Gastrocnemius medialis (tissue), 4 donors: ENCODE results near the gene BTG3. TPM values are rescaled to one million over a fixed set of nuclear protein-coding genes. Genes with fewer than 3 reads are reported as not detected.

Experiments used
- ATAC-seq, 2 donors: fragments of 150-250 bp; one replicate each; pipeline ENCODE4 v1.9.1; 2016
- DNase-seq, 2 donors: peaks; one replicate each; pipeline ENCODE4 v3.0.0-alpha.2; 2019
- H3K27ac ChIP-seq, 4 donors: fragments of 200-600 bp; sonication (generic); 1 replicate in 1 of 4; 2 replicates in 3 of 4; pipeline ENCODE4 v1.5.1; 2016 to 2018; ENCODE audit warnings: mild to moderate bottlenecking in 2 of 4, moderate library complexity in 1 of 4
- H3K27me3 ChIP-seq, 3 donors: fragments of 200-600 bp; sonication (generic) in 2 of 3; 1 replicate in 1 of 3; 2 replicates in 2 of 3; pipeline versions ENCODE4 v1.5.1 to v1.6.0; 2016 to 2019; ENCODE audit warnings: mild to moderate bottlenecking in 1 of 3, moderate library complexity in 1 of 3
- H3K36me3 ChIP-seq, 2 donors: fragments of 200-600 bp; sonication (generic) in 1 of 2; one replicate each; pipeline ENCODE4 v1.5.1; 2017 to 2018
- H3K4me1 ChIP-seq, 2 donors: fragments of 200-600 bp; sonication (generic) in 1 of 2; one replicate each; pipeline ENCODE4 v1.5.1; 2016 to 2017; ENCODE audit warnings: mild to moderate bottlenecking in 2 of 2
- H3K4me3 ChIP-seq, 4 donors: fragments of 200-600 bp; sonication (generic) in 3 of 4; 1 replicate in 1 of 4; 2 replicates in 3 of 4; pipeline ENCODE4 v1.5.1; 2016 to 2019; ENCODE audit warnings: mild to moderate bottlenecking in 2 of 4
- H3K9me3 ChIP-seq, 3 donors: fragments of 200-600 bp; sonication (generic) in 2 of 3; 1 replicate in 1 of 3; 2 replicates in 2 of 3; pipeline ENCODE4 v1.5.1; 2016 to 2019
- CTCF ChIP-seq, 5 experiments: fragments of 450-650 bp in 3 of 5; fragments of 200-600 bp in 2 of 5; sonication (generic) in 2 of 5; IDR thresholded peaks in 4 of 5; conservative IDR thresholded peaks in 1 of 5; 1 replicate in 4 of 5; 2 replicates in 1 of 5; pipeline ENCODE4 v1.5.1; 2016 to 2019; ENCODE audit warnings: antibody characterized with exemption in 5 of 5, mild to moderate bottlenecking in 3 of 5, moderate library complexity in 3 of 5
- POLR2A ChIP-seq, 2 donors: fragments of 450-650 bp; IDR thresholded peaks; one replicate each; pipeline ENCODE4 v1.6.1; 2017; ENCODE audit warnings: antibody characterized with exemption in 2 of 2, mild to moderate bottlenecking in 2 of 2, moderate library complexity in 2 of 2
- in situ Hi-C, 4 donors: fragments of 200-750 bp; cut with MboI; loops; one replicate each; pipeline versions ENCODE4 v1.15.0 to v1.8.0; 2017; ENCODE audit warnings: low sequenced_read_pairs in 4 of 4
- intact Hi-C: fragments of 100-400 bp; cut with DNase I; formaldehyde crosslinking; loops from one replicate; pipeline ENCODE4 v1.15.1; 2023; ENCODE audit warnings: low total_unique reads
- total RNA-seq, 4 donors: library from RNA; depleted of rRNA; stranded (reverse); fragments of >200 nt; gene quantifications; one replicate each; pipeline versions ENCODE4 v1.1.0 to v1.2.3, GENCODE V29; 2016

BTG3 gene
- 1 to 10 TPM; 1.8 to 4.0 (median 3.1) TPM for total RNA-seq

GRCh38 chr21:17612565-17613241 is at the start of gene BTG3:
Gene BTG3 (minus strand): TSS chr21:17612901. CDS start chr21:17609144, 3,757 bp downstream.
- no peaks in the 10 kb centered on the region for H3K36me3 ChIP-seq
- peaks cover 8 to 26% (median 11%) of the 10 kb centered on the region in 3 donors for H3K27me3 ChIP-seq
- H3K9me3 ChIP-seq = no peaks in the 10 kb centered on the region
- peak within 1 kb of the TSS; percentile 70 to 84 (median 80) for H3K27ac ChIP-seq
- DNase-seq = peak in 1 of 2 donors; percentile 40
- peaks cover 0 to 9% of the 10 kb centered on the region in 2 donors for H3K4me1 ChIP-seq
- TF ChIP-seq POLR2A (IDR thresholded peaks at IDR 0.05) (peak; percentile 72 to 88), CTCF (IDR thresholded peaks at IDR 0.05 in 4 of 5, conservative IDR thresholded peaks at IDR 0.05 in 1 of 5) (no peak)
- ATAC-seq = peak; percentile 61 to 66
- in situ Hi-C loops = no loop called here
- intact Hi-C loops = loop anchor here (10.0 kb wide), 1 partner anchor 312 kb away; no protein-coding TSS in a partner anchor
- peak within 1 kb of the TSS; percentile 62 to 71 (median 67) for H3K4me3 ChIP-seq

GRCh38 chr21:17660862-17661261 is 48.2 kb upstream of the BTG3 start:
- in situ Hi-C loops (no loop called here), intact Hi-C loops (no loop called here)
- no peaks in the 10 kb centered on the region for H3K36me3 ChIP-seq
- ATAC-seq (no peak), DNase-seq (no peak)
- H3K27ac ChIP-seq = no peak overlapping the region
- TF ChIP-seq POLR2A (IDR thresholded peaks at IDR 0.05) (no peak), CTCF (IDR thresholded peaks at IDR 0.05 in 4 of 5, conservative IDR thresholded peaks at IDR 0.05 in 1 of 5) (no peak)
- H3K9me3 ChIP-seq = no peaks in the 10 kb centered on the region
- H3K4me3 ChIP-seq = no peak overlapping the region
- H3K27me3 ChIP-seq = no peaks in the 10 kb centered on the region
- no peaks in the 10 kb centered on the region for H3K4me1 ChIP-seq

GRCh38 chr21:17660452-17660851 is 47.8 kb upstream of the BTG3 start:
- Histone ChIP-seq H3K27me3 (no peaks in the 10 kb centered on the region), H3K36me3 (no peaks in the 10 kb centered on the region), H3K4me3 (no peak overlapping the region), H3K9me3 (no peaks in the 10 kb centered on the region), H3K4me1 (no peaks in the 10 kb centered on the region), H3K27ac (no peak overlapping the region)
- no peak for TF ChIP-seq CTCF (IDR thresholded peaks at IDR 0.05 in 4 of 5, conservative IDR thresholded peaks at IDR 0.05 in 1 of 5)
- TF ChIP-seq POLR2A (IDR thresholded peaks at IDR 0.05) = no peak
- ATAC-seq (no peak), DNase-seq (no peak)
- intact Hi-C loops = no loop called here
- in situ Hi-C loops = no loop called here

GRCh38 chr21:17658931-17659330 is 46.2 kb upstream of the BTG3 start:
- TF ChIP-seq POLR2A (IDR thresholded peaks at IDR 0.05) (no peak), CTCF (IDR thresholded peaks at IDR 0.05 in 4 of 5, conservative IDR thresholded peaks at IDR 0.05 in 1 of 5) (no peak)
- Histone ChIP-seq H3K27me3 (no peaks in the 10 kb centered on the region), H3K4me1 (no peaks in the 10 kb centered on the region), H3K4me3 (no peak overlapping the region), H3K27ac (no peak overlapping the region), H3K36me3 (no peaks in the 10 kb centered on the region), H3K9me3 (no peaks in the 10 kb centered on the region)
- intact Hi-C loops = no loop called here
- in situ Hi-C loops = no loop called here
- DNase-seq (no peak), ATAC-seq (no peak)
